Esophagus muscularis mucosa (tissue), 3 donors: Measurements from ENCODE around the gene ELFN2.

Experiments used
- CTCF ChIP-seq, 3 experiments: fragments of 200-600 bp in 2 of 3; fragments of 450-650 bp in 1 of 3; sonication (generic) in 2 of 3; IDR thresholded peaks; one replicate each; pipeline ENCODE4 v1.5.1; 2017 to 2019; ENCODE audit warnings: antibody characterized with exemption in 3 of 3, mild to moderate bottlenecking in 2 of 3, moderate library complexity in 1 of 3
- POLR2A ChIP-seq: fragments of 450-650 bp; IDR thresholded peaks from one replicate; pipeline ENCODE4 v1.6.1; 2017; ENCODE audit warnings: antibody characterized with exemption, moderate library complexity, mild to moderate bottlenecking, low read depth

- TF ChIP-seq POLR2A (no peak), CTCF (IDR thresholded peaks at IDR 0.05) (no peak)
Measured at GRCh38 chr22:37456346-37456745, 29.1 kb upstream of the ELFN2 start.
